GM19239 (cell line): ENCODE data around the gene TBC1D3H.
"Not testable (repeated sequence)": the region's sequence is repeated elsewhere in the genome, so short reads cannot be mapped to it uniquely, and the experiment has no call there.

Experiments
- DNase-seq: peaks from one replicate; pipeline ENCODE4 v3.0.0; 2011; ENCODE audit warnings: low spot score; ENCODE audit not compliant: insufficient read length
- FAIRE-seq: peaks from 2 replicates; lab custom pipeline; 2011; peaks lifted over from hg19 to GRCh38; lab: Jason Lieb, UNC

TBC1D3H gene

GRCh38 chr17:36388385-36389245 is at the start of gene TBC1D3H:
Gene TBC1D3H, minus strand, starts transcription at chr17:36388435. Its CDS starts 1,540 bp downstream, at chr17:36386895.
- not testable (repeated sequence) for DNase-seq, FAIRE-seq

- not testable (repeated sequence) for FAIRE-seq, DNase-seq
These were observed 40.7 kb upstream of the TBC1D3H start for GRCh38 chr17:36428891-36429290.

DNA sequence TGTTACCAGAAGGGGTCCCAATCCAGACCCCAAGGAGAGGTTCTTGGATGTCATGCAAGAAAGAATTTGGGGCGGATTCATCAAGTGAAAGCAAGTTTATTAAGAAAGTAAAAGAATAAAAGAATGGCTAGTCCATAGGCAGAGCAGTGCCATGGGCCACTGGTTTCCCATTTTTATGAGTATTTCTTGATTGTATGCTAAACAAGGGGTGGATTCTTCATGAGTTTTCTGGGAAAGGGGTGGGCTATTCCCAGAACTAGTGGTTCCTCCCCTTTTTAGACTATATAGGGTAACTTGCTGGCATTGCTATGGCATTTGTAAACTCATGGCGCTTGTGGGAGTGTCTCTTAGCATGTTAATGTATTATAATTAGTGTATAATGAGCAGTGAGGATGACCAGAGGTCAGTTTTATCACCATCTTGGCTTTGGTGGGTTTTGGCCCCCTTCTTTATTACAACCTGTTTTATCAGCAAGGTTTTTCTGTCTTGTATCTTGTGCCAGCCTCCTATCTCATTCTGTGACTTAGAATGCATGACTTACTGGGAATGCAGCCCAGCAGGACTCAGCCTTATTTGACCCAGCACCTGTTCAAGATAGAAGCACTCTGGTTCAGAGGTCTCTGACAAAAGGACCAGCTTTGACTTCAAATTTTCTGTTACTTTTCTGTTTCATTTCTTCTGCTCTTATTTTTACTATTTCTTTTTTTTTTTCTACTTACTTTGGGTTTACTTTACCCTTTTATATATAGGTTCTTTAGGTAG is 27.1 kb upstream of the TBC1D3H start:
- FAIRE-seq, DNase-seq: not testable (repeated sequence)

DNA sequence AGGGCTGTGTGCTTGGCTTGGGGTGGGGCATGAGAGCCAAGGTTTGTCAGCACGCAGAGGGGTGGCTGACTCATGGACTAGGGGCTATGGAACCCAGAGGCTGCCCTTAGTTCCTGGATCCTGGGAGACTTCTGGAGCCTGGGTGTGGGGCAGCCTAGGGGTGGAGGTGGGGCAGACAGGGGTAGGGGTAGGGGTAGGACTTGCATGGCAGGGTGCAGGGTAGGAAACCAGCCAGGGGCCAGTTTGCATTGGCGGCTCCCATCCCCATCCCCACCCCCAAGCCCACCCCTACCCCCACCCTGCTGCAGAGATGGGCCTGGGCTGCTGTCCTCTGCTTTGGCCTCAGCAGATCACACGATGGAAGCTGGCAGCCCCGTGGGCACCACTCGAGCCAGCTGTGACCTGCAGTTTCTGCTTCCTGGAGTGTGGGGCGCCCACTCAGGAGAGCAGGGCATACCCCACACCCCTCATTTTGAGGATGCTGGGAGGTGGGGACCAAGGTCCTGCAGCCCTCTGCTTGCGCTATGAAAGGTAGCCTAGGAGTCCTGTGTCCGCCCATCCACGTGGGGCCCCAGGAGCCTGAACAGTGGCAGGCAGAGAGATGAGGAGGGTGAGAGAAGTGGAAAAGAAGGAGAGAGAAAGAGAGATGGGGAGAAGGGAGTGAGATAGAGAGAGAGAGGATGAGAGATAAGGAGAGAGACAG is 2.9 kb upstream of the TBC1D3H start:
- not testable (repeated sequence) for DNase-seq, FAIRE-seq

- not testable (repeated sequence) for DNase-seq, FAIRE-seq
These were observed 12.3 kb downstream of the TBC1D3H start for GRCh38 chr17:36375938-36376337.

DNA sequence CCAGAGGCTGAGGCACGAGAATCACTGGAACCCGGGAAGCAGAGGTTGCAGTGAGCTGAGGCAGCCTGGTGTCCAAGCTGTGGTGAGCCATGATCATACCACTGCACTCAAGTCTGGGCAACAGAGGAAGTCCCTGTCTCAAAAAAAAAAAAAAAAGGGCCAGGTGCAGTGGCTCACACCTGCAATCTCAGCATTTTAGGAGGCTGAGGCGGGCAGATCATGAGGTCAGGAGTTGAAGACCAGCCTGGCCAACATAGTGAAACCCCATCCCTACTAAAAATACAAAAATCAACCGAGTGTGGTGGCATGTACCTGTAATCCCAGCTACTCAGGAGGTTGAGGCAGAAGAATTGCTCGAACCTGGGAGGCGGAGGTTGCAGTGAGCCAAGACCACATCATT is 25.7 kb downstream of the TBC1D3H start:
- not testable (repeated sequence) for FAIRE-seq, DNase-seq
